Cardiac muscle cell (in vitro differentiated cells and primary cell): ENCODE results near the gene RFX2. TPM values are rescaled to one million over a fixed set of nuclear protein-coding genes. Genes with fewer than 3 reads are reported as not detected.
"Not testable (repeated sequence)": the region's sequence is repeated elsewhere in the genome, so short reads cannot be mapped to it uniquely, and the experiment has no call there.

Source experiments
- DNase-seq, 2 donors: peaks; one replicate each; pipeline versions ENCODE4 v3.0.0 to v3.0.0-alpha.2; 2010 to 2017; ENCODE audit warnings: low read depth in 1 of 2, low spot score in 1 of 2
- H3K27ac ChIP-seq: fragments of 200-600 bp; sonication (generic); 2 replicates; pipeline ENCODE4 v1.5.1; 2016
- H3K27me3 ChIP-seq: fragments of 200-600 bp; sonication (generic); 2 replicates; pipeline ENCODE4 v1.6.0; 2016; ENCODE audit warnings: control low read depth
- H3K36me3 ChIP-seq: fragments of 200-600 bp; sonication (generic); 2 replicates; pipeline ENCODE4 v1.5.1; 2016; ENCODE audit warnings: control low read depth
- H3K4me1 ChIP-seq: fragments of 200-600 bp; sonication (generic); 2 replicates; pipeline ENCODE4 v1.8.1; 2017; ENCODE audit warnings: low read depth, mild to moderate bottlenecking, mixed run types
- H3K4me3 ChIP-seq: fragments of 200-600 bp; sonication (generic); 2 replicates; pipeline ENCODE4 v1.5.1; 2016; ENCODE audit warnings: mild to moderate bottlenecking
- H3K9me3 ChIP-seq: fragments of 200-600 bp; sonication (generic); 2 replicates; pipeline ENCODE4 v1.5.1; 2017; ENCODE audit warnings: low read depth, mild to moderate bottlenecking, control low read depth
- polyA plus RNA-seq: library from polyadenylated mRNA; unstranded; fragments of >200 nt; fragmentation: Nextera tagmentation; extraction: Ambion mirVana; gene quantifications from 2 replicates; pipeline ENCODE4 v1.2.1, GENCODE V29; 2016
- total RNA-seq: library from RNA; depleted of rRNA; stranded (reverse); fragments of >200 nt; gene quantifications from 2 replicates; pipeline ENCODE4 v1.2.3, GENCODE V29; 2016
- TF ChIP-seq, protein P1 (sequence below): IDR thresholded peaks from 2 replicates; pipeline ENCODE4 v1.5.1; 2012; ENCODE audit warnings: low read depth, mild to moderate bottlenecking, low read length

The RFX2 gene
- total and polyA plus RNA-seq, 2 experiments from 2014 or later, result 3.0 to 3.9 TPM

DNA sequence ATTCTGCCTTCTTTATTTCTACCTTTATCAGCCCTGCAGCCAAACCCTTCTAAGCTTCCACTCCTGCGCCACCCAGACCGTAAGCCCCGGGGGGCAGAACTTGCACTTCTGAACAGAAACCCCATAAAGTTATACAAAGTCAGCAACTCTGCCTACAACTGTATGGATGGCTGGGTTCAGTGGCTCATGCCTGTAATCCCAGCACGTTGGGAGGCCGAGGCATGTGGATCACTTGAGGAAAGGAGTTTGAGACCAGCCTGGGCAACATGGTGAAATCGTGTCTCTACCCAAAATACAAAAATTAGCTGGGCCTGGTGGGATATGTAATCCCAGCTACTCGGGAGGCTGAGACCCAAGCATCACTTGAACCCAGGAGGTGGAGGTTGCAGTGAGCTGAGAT is 142.7 kb downstream of the RFX2 start:
- H3K4me3 ChIP-seq, result no peak overlapping the region
- TF ChIP-seq, protein P1, sequence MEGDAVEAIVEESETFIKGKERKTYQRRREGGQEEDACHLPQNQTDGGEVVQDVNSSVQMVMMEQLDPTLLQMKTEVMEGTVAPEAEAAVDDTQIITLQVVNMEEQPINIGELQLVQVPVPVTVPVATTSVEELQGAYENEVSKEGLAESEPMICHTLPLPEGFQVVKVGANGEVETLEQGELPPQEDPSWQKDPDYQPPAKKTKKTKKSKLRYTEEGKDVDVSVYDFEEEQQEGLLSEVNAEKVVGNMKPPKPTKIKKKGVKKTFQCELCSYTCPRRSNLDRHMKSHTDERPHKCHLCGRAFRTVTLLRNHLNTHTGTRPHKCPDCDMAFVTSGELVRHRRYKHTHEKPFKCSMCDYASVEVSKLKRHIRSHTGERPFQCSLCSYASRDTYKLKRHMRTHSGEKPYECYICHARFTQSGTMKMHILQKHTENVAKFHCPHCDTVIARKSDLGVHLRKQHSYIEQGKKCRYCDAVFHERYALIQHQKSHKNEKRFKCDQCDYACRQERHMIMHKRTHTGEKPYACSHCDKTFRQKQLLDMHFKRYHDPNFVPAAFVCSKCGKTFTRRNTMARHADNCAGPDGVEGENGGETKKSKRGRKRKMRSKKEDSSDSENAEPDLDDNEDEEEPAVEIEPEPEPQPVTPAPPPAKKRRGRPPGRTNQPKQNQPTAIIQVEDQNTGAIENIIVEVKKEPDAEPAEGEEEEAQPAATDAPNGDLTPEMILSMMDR, result no peak
- H3K9me3 ChIP-seq, result no peaks in the 10 kb centered on the region
- peaks cover 40% of the 10 kb centered on the region for H3K4me1 ChIP-seq
- no peaks in the 10 kb centered on the region for H3K27me3 ChIP-seq
- H3K36me3 ChIP-seq, result no peaks in the 10 kb centered on the region
- H3K27ac ChIP-seq, result peak overlapping the region; percentile 94
- no peak for DNase-seq

DNA sequence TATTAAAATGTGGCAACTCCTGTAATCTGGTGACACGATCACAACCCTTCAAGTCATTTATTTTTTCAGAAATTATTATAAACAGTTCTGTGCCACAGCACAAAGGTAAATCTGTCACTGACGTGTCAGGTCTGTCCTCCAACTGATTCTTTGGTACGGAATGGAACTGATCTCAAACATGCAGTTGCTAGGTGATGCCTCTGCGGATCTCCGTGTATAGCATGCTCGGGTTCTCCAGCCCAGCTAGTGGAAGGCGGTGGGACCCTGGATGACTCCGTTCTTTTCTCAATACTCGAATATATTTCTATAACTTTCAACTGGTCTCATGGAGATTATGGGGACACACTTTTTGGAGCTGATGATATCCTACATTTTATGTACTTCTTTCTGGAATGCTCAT is 143.4 kb downstream of the RFX2 start:
- DNase-seq, result no peak
- H3K27me3 ChIP-seq, result no peaks in the 10 kb centered on the region
- H3K4me3 ChIP-seq, result no peak overlapping the region
- H3K9me3 ChIP-seq, result no peaks in the 10 kb centered on the region
- H3K36me3 ChIP-seq, result no peaks in the 10 kb centered on the region
- peak overlapping the region; percentile 94 for H3K27ac ChIP-seq
- TF ChIP-seq, protein P1, result no peak
- H3K4me1 ChIP-seq, result peaks cover 46% of the 10 kb centered on the region

DNA sequence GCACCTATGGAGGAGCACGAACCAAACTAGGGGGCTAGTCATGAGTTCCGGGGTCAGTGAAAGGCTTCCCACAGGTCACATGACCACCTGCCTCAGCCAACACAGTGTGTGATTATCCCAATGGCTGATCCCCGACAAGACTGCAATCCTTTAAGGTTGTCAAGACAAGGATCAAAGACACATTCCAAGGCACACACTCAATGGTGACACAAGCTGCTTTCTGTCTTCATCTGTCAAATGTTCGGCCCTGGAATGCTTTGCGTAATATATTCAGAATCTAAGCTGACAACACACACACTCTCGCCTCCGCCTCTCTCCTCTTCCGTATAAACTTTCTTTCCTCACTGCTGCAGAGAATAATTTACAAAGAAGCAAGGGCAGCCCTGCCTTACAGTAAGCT is 144.1 kb downstream of the RFX2 start:
- Histone ChIP-seq H3K36me3 (no peaks in the 10 kb centered on the region), H3K9me3 (no peaks in the 10 kb centered on the region), H3K27ac (peak overlapping the region; percentile 94), H3K4me3 (no peak overlapping the region), H3K27me3 (no peaks in the 10 kb centered on the region), H3K4me1 (peaks cover 51% of the 10 kb centered on the region)
- peak; percentile 59 to 91 for DNase-seq
- TF ChIP-seq, protein P1, result no peak

DNA sequence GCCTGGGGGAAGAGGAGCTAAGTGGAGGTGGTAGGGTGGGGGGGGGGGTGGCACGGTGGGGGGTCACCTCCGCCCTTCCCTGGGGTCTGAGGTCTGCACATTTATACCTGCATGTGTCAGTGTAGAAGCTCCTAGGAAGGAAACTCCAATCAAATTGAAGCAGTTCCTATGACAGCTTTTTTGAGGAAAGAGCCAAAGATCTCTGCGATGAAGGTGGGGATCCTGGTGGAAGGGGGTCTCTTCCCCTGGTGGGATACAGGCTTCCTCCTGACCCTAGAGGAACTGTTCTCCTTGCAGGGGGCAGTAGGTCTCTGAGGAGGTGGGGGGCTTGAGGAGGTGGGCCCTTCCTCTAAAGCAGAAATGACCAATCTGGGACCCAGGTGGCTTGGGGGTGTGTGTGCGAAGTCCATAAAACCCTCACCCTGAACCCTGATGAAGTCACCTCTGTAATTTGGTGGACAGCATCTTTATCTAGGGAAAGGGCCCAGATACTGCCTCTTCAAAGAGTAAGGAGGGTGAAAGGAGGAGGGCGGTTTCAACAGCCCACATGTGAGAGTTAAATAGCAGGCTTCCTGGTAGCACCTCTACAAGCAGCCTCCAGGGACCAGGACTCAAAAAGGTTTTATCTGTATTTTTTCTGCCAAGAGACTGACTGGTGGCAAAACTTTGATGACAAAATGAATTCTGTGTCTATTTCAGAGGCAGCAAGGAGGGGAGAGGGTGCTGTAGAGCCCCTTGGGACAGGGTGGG is 145.3 kb downstream of the RFX2 start:
- H3K36me3 ChIP-seq, result no peaks in the 10 kb centered on the region
- no peak overlapping the region for H3K4me3 ChIP-seq
- peaks cover 60% of the 10 kb centered on the region for H3K4me1 ChIP-seq
- TF ChIP-seq, protein P1, result no peak
- no peaks in the 10 kb centered on the region for H3K9me3 ChIP-seq
- no peak for DNase-seq
- no peaks in the 10 kb centered on the region for H3K27me3 ChIP-seq
- peak overlapping the region; percentile 94 for H3K27ac ChIP-seq

DNA sequence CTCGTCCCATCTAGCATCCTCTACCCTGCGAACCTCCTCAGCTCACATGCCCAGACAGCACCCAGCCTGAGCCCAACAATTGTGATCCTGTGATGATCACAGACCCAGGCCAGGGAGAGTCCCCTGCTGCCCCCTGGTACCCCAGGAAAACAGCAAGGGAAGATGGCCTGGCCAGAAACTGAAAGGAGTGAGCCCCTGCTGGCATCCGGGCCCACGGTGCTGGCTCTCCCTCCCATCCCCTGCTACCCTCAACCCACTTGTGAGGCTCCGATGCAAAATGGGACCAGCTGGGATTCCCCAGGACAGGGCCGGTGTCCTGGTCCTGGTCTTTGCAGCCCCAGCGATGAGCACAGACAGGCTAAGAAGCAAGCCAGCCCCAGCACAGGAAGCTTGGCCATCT is 146.4 kb downstream of the RFX2 start:
- Histone ChIP-seq H3K27ac (peak overlapping the region; percentile 94), H3K4me1 (peaks cover 71% of the 10 kb centered on the region), H3K27me3 (no peaks in the 10 kb centered on the region), H3K4me3 (no peak overlapping the region), H3K9me3 (no peaks in the 10 kb centered on the region), H3K36me3 (no peaks in the 10 kb centered on the region)
- no peak for DNase-seq
- TF ChIP-seq, protein P1, result no peak

DNA sequence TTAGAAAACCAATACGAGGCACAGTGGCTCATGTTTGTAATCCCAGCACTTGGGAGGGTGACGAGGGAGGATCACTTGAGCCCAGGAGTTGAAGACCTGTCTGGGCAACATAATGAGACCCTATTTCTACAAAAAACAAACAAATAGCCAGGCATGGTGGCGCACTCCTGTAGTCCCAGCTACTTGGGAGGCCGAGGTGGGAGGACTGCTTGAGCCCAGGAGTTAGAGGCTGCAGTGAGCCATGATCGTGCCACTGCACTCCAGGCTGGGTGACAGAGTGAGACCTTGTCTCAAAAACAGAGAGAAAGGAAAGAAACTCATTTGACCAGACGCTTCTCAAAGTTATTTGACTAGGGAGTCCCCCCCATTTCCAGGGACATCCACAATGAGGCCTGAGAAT is 147.0 kb downstream of the RFX2 start:
- H3K9me3 ChIP-seq, H3K4me3 ChIP-seq, DNase-seq, H3K27ac ChIP-seq, H3K27me3 ChIP-seq, H3K36me3 ChIP-seq: not testable (repeated sequence)
- peaks cover 75% of the 10 kb centered on the region for H3K4me1 ChIP-seq
